ENCODE results near the gene IL13RA2.

The IL13RA2 gene

DNA sequence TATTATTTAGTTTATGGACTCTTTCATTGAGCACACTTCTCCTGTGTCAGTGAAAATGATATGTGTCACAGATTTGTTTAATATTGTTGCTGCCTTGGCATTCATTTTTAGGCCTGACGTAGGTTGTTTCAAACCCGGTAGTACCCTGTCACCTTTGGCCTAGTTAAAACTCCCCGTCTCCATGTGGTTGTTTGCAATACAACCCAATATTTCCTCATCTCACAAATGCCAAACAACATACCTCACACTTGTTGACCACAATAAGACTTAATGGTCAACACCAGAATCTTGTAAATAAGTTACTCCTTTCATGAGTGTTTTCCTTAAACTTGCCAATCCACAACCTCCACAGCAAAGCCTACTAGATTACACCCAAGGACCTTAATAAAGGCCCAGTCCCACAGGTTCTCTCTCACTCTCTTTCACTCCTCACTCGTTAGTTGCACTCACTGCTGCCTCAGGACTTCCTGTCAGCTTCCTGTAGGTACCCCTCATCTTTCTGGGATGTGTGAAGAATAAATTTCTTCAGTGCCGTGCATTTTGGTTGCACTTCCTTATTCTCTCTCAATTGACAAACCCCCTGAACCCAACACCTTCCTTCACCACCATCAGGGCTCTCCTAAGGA lies 31.3 kb downstream of the IL13RA2 start:
- no peak for DNase-seq (ENCODE audit: low read depth in 2 of 2)

DNA sequence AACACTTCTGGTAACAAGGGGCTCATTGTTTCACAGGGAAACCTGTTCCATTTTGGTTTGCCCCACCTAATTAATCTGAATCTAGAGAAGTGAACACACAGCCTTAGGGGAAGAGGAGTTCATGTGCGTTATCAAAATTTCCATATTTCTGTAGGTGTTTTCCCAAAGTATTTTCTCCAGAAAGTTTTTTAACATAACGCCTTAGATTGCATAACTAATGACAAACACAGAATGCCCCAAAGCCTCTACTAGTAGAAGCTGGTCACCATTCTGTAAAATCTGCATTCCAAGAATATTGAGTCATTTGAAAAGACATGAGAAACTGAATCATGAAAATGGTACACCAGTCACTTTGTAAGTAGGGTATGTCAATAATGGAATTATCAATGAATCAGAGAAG lies 41.1 kb downstream of the IL13RA2 start:
- DNase-seq (ENCODE audit: low read depth in 2 of 2): no peak

DNA sequence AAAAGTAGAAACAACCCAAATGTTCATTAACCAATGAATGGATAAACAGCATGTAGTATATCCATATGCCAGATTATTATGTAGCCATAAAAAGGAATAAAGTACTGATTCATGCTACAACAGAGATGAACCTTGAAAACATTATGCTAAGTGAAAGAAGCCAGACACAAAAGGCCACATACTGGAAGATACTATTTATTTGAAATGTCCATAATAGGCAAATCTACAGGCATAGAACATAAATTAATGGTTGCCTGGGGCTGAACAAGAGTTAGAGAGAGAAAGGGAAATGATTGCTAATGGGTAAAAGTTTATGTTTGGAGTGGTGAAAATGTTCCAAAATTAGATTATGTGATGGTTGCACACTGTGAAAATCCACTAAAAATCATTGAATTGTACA lies 44.4 kb downstream of the IL13RA2 start:
- DNase-seq (ENCODE audit: low read depth in 2 of 2): no peak

DNA sequence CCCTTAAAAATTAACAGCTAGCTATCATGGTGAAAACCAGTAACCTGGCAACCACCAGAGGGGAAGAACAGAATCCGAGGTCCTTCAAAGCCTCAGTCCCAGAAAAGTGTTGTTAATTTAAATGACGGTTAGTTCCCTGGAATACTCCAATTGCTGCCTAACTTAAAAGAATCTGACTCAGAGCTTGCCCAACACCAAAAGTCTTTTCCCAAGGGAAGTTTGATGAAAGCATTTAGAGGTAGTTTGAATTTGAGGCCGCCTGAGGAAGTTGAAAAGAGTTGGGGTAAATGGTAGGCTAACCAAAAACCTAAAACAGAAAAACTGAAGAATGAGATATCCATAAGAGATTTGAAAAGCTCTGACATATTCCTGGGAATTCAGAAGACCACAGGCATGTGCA lies 46.6 kb downstream of the IL13RA2 start:
- no peak for DNase-seq (ENCODE audit: low read depth in 2 of 2)

DNA sequence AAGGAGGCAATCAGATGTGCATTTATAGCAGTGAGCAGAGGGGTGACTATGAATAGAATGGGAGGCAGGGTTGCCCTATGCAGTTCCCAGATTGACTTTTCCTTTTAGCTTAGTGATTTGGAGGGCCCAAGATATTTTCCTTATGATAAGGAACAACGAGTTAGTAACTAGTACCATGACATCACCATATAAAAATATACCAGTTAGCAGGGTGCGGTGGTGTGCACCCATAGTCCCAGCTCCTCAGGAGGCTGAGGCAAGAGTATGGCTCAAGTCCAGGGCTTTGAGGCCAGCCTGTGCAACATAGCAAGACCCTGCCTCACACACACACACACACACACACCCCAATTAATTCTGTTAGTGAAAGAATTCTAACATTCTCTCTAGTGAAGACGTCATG lies 53.0 kb downstream of the IL13RA2 start:
- DNase-seq (ENCODE audit: low read depth in 2 of 2): no peak

DNA sequence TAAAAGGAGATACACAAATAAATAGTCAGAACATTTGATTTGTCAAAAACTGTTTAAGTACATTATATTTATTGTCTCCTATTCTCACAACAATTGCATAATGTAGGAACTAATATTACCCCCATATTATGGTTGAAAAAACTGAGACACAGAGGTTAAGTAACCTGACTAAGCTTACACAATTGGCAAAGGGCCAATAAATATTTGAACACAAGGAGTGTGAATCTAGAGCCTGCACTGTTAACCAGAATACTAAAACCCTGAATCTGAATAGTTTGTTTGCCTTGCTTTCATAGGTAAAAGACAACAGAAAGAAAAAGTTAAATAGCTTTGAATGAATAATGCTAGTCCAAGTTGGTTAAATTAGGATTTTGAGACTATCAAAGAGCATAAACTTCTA lies 55.2 kb downstream of the IL13RA2 start:
- no peak for DNase-seq (ENCODE audit: low read depth in 2 of 2)

DNA sequence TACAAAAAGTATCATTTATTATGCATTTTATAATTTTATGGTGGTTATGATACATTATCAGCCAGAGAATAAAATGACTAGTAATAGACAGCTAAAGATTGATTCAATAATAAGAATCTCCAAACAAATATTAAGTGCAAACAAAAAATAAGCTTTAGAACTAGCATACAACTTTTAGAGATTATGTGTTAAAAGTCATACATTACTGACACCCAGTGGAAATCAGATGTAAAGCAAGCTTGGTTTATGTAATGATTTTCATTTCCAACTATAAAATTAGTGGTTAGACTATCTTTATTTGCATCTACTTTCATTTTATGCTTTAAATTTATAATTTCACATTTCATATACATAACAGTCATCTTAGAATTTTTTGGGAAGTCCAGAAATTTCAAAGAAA lies 57.7 kb downstream of the IL13RA2 start:
- no peak for DNase-seq (ENCODE audit: low read depth in 2 of 2)
